ENCODE results near the gene NTM.
"Not testable (repeated sequence)": the region's sequence is repeated elsewhere in the genome, so short reads cannot be mapped to it uniquely, and the experiment has no call there.

NTM gene

GRCh38 chr11:131483877-131484276 lies 113.5 kb downstream of the NTM start:
- H3K4me1 ChIP-seq, result no peaks in the 10 kb centered on the region
- no peak for TF ChIP-seq CTCF (IDR thresholded peaks at IDR 0.05; ENCODE audit: low read depth, low read length)
- no peak overlapping the region for H3K4me3 ChIP-seq (ENCODE audit: low read depth, low read length)
- H3K27me3 ChIP-seq, result no peaks in the 10 kb centered on the region
- no peaks in the 10 kb centered on the region for H3K9me3 ChIP-seq
- no peaks in the 10 kb centered on the region for H3K36me3 ChIP-seq
- DNase-seq, result no peak

- H3K9me3 ChIP-seq, result no peaks in the 10 kb centered on the region
- no peak for TF ChIP-seq CTCF (IDR thresholded peaks at IDR 0.05; ENCODE audit: low read depth, low read length)
- no peak for DNase-seq
- no peaks in the 10 kb centered on the region for H3K4me1 ChIP-seq
- H3K36me3 ChIP-seq, result no peaks in the 10 kb centered on the region
- H3K4me3 ChIP-seq (ENCODE audit: low read depth, low read length), result no peak overlapping the region
- no peaks in the 10 kb centered on the region for H3K27me3 ChIP-seq
These were observed 115.7 kb downstream of the NTM start for GRCh38 chr11:131486100-131486499.

GRCh38 chr11:131486937-131487635 lies 116.7 kb downstream of the NTM start:
- Histone ChIP-seq H3K36me3 (no peaks in the 10 kb centered on the region), H3K4me3 (ENCODE audit: low read depth, low read length) (no peak overlapping the region), H3K4me1 (no peaks in the 10 kb centered on the region), H3K27me3 (no peaks in the 10 kb centered on the region), H3K9me3 (no peaks in the 10 kb centered on the region)
- DNase-seq, result no peak
- TF ChIP-seq CTCF (IDR thresholded peaks at IDR 0.05; ENCODE audit: low read depth, low read length), result no peak

- TF ChIP-seq CTCF (IDR thresholded peaks at IDR 0.05; ENCODE audit: low read depth, low read length), result no peak
These were observed 117.8 kb downstream of the NTM start for GRCh38 chr11:131488238-131488637.

GRCh38 chr11:131491503-131491902 lies 121.1 kb downstream of the NTM start:
- no peak overlapping the region for H3K4me3 ChIP-seq (ENCODE audit: low read depth, low read length)
- H3K4me1 ChIP-seq, result no peaks in the 10 kb centered on the region
- no peak for TF ChIP-seq CTCF (IDR thresholded peaks at IDR 0.05; ENCODE audit: low read depth, low read length)
- H3K36me3 ChIP-seq, result no peaks in the 10 kb centered on the region
- no peaks in the 10 kb centered on the region for H3K9me3 ChIP-seq
- no peaks in the 10 kb centered on the region for H3K27me3 ChIP-seq
- DNase-seq, result no peak

More at GRCh38 chr11:131488238-131488637, 117.8 kb downstream of the NTM start:
- DNase-seq, result no peak
- Histone ChIP-seq H3K9me3 (no peaks in the 10 kb centered on the region), H3K27me3 (no peaks in the 10 kb centered on the region), H3K4me1 (no peaks in the 10 kb centered on the region), H3K36me3 (no peaks in the 10 kb centered on the region), H3K4me3 (ENCODE audit: low read depth, low read length) (no peak overlapping the region)

GRCh38 chr11:131495423-131495822 lies 125.0 kb downstream of the NTM start:
- H3K9me3 ChIP-seq, result no peaks in the 10 kb centered on the region
- no peaks in the 10 kb centered on the region for H3K36me3 ChIP-seq
- no peak for TF ChIP-seq CTCF (IDR thresholded peaks at IDR 0.05; ENCODE audit: low read depth, low read length)
- no peak for DNase-seq
- H3K4me1 ChIP-seq, result no peaks in the 10 kb centered on the region
- H3K27me3 ChIP-seq, result no peaks in the 10 kb centered on the region
- no peak overlapping the region for H3K4me3 ChIP-seq (ENCODE audit: low read depth, low read length)

- H3K27me3 ChIP-seq; H3K4me1 ChIP-seq; H3K36me3 ChIP-seq; H3K4me3 ChIP-seq (ENCODE audit: low read depth, low read length); DNase-seq; H3K9me3 ChIP-seq: not testable (repeated sequence)
These were observed 127.3 kb downstream of the NTM start for GRCh38 chr11:131497686-131498085.

Measured in BE2C (cell line).